ENCODE measurements around the gene PID1. TPM values are rescaled to one million over a fixed set of nuclear protein-coding genes. Genes with fewer than 3 reads are reported as not detected.

PID1 gene
- total and polyA plus RNA-seq, 8 donors, result 10.2 to 51.2 (median 35.4) TPM

- H3K36me3 ChIP-seq, result no peaks in the 10 kb centered on the region
- WGBS, 5 donors, result 50 to 69% (median 66%) methylated on average over 4 of the region's 4 CpGs
- TF ChIP-seq CTCF (IDR thresholded peaks at IDR 0.05) (no peak), EP300 (IDR thresholded peaks at IDR 0.05) (no peak), POLR2AphosphoS5 (IDR thresholded peaks at IDR 0.05) (no peak), POLR2A (IDR thresholded peaks at IDR 0.05) (no peak)
- H3K4me1 ChIP-seq, result no peaks in the 10 kb centered on the region
- DNase-seq, result peak in 1 of 2 donors; percentile 40
- peaks cover 0 to 12% (median 4%) of the 10 kb centered on the region in 4 donors for H3K9me3 ChIP-seq
- no peaks in the 10 kb centered on the region for H3K27me3 ChIP-seq
- H3K27ac ChIP-seq, result no peak overlapping the region
- no peak overlapping the region for H3K4me3 ChIP-seq
- intact Hi-C loops (cut with DNase I; ENCODE audit: low total_unique reads), result no loop called here
Observed at GRCh38 chr2:229150317-229150716, 120.8 kb downstream of the PID1 start.

- no peak for DNase-seq
- 55 to 73% (median 67%) methylated on average over 3 of the region's 3 CpGs for WGBS, 5 donors
- Histone ChIP-seq H3K27ac (no peak overlapping the region), H3K27me3 (no peaks in the 10 kb centered on the region), H3K4me1 (no peaks in the 10 kb centered on the region), H3K4me3 (no peak overlapping the region), H3K36me3 (no peaks in the 10 kb centered on the region), H3K9me3 (peaks cover 0 to 7% (median 2%) of the 10 kb centered on the region in 4 donors)
- intact Hi-C loops (cut with DNase I; ENCODE audit: low total_unique reads), result no loop called here
- TF ChIP-seq EP300 (IDR thresholded peaks at IDR 0.05), result no peak
- no peak for TF ChIP-seq CTCF (IDR thresholded peaks at IDR 0.05)
- no peak for TF ChIP-seq POLR2A (IDR thresholded peaks at IDR 0.05)
- TF ChIP-seq POLR2AphosphoS5 (IDR thresholded peaks at IDR 0.05), result no peak
Observed at GRCh38 chr2:229141424-229142025, 129.6 kb downstream of the PID1 start.

- 36 to 53% (median 47%) methylated on average over 3 of the region's 3 CpGs for WGBS, 5 donors
- H3K4me1 ChIP-seq, result no peaks in the 10 kb centered on the region
- DNase-seq, result no peak
- H3K36me3 ChIP-seq, result peaks cover 0 to 4% (median 0%) of the 10 kb centered on the region in 4 donors
- peaks cover 0 to 5% (median 0%) of the 10 kb centered on the region in 4 donors for H3K9me3 ChIP-seq
- H3K27ac ChIP-seq, result no peak overlapping the region
- H3K27me3 ChIP-seq, result no peaks in the 10 kb centered on the region
- no peak for TF ChIP-seq POLR2A (IDR thresholded peaks at IDR 0.05)
- TF ChIP-seq CTCF (IDR thresholded peaks at IDR 0.05), result no peak
- intact Hi-C loops (cut with DNase I; ENCODE audit: low total_unique reads), result loop anchor here (5.0 kb wide), 1 partner anchor 140 kb away; no protein-coding TSS in a partner anchor
- H3K4me3 ChIP-seq, result no peak overlapping the region
Observed at GRCh38 chr2:229137639-229138038, 133.4 kb downstream of the PID1 start.

- WGBS, 5 donors, result 89 to 93% (median 91%) methylated on average over 2 of the region's 2 CpGs
- Histone ChIP-seq H3K4me3 (no peak overlapping the region), H3K4me1 (no peaks in the 10 kb centered on the region), H3K36me3 (peaks cover 0 to 4% (median 0%) of the 10 kb centered on the region in 4 donors), H3K27me3 (no peaks in the 10 kb centered on the region), H3K27ac (no peak overlapping the region), H3K9me3 (peaks cover 0 to 5% (median 0%) of the 10 kb centered on the region in 4 donors)
- intact Hi-C loops (cut with DNase I; ENCODE audit: low total_unique reads), result loop anchor here (5.0 kb wide), 1 partner anchor 140 kb away; no protein-coding TSS in a partner anchor
- no peak for DNase-seq
- TF ChIP-seq POLR2AphosphoS5 (IDR thresholded peaks at IDR 0.05), result no peak
- TF ChIP-seq EP300 (IDR thresholded peaks at IDR 0.05), result no peak
Observed at GRCh38 chr2:229137066-229137465, 134.0 kb downstream of the PID1 start.
